Activated T-helper 1 cell treated with anti-CD3 and anti-CD28 coated beads, Interleukin-2, amount 50 U/mL, for 16 hours (primary cell): ENCODE data around the gene R3HDM4.
A peak's percentile ranks its signal among the peaks of the same experiment; 100 is the strongest.

Experiments
- DNase-seq, 2 donors: peaks; one replicate each; pipeline ENCODE4 v3.0.0-alpha.2; 2020; ENCODE audit warnings: low read depth in 1 of 2, low spot score in 1 of 2

R3HDM4 gene

GRCh38 chr19:947707-948539 is 34.9 kb upstream of the R3HDM4 start:
- no peak for DNase-seq

GRCh38 chr19:947090-947706 is 34.2 kb upstream of the R3HDM4 start:
- DNase-seq: no peak

GRCh38 chr19:945401-946252 is 32.6 kb upstream of the R3HDM4 start:
- no peak for DNase-seq

- DNase-seq: no peak
Measured at GRCh38 chr19:944663-945241, 31.7 kb upstream of the R3HDM4 start.

- no peak for DNase-seq
Measured at GRCh38 chr19:944171-944567, 31.1 kb upstream of the R3HDM4 start.

- DNase-seq: no peak
Measured at GRCh38 chr19:943551-944170, 30.6 kb upstream of the R3HDM4 start.

- no peak for DNase-seq
Measured at GRCh38 chr19:942133-942645, 29.2 kb upstream of the R3HDM4 start.

DNA sequence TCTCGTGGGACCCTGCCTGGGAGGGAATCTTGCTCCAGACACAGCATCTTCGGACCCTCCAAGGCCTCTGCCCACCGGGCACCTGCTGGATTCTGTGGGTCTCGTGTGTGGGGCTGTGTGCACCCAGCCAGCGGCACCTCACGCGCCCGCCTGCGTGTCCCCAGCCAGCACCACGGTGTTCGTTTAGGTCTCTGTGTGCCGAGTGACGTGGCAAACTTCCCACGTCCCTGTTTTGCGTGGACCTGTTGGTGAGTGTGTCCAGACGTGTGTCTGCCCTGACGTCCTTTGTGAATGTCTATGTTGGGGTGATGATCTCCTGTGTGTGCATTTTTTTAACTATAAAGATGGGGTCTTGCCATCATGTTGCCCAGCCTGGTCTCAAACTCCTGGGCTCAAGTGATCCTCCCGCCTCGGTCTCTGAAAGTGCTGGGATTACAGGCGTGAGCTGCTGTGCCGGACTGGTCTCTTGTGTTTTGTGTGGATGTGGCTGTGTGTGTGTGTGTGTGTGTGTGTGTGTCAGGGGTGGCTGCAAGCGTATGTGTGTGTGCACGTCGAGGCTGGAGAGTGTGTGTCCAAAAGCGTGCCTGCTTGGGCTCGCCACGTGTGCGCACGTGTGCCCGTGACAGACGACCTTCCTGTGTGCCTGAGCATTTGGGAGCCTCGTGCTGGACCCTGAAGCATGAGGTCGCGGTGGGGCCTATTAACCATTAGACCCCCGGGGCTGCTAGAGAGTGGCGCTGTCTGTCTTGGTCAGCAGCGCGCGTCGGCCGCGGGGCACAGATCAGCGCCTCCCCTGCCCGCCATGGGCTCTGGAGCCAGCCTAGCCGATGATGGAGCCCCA is 28.5 kb upstream of the R3HDM4 start:
- DNase-seq: no peak

GRCh38 chr19:940591-941291 is 27.7 kb upstream of the R3HDM4 start:
- DNase-seq: peak; percentile 36 to 54

- DNase-seq: no peak
Measured at GRCh38 chr19:939922-940321, 26.9 kb upstream of the R3HDM4 start.

- DNase-seq: no peak
Measured at GRCh38 chr19:939439-939838, 26.4 kb upstream of the R3HDM4 start.

- DNase-seq: no peak
Measured at GRCh38 chr19:938233-938923, 25.4 kb upstream of the R3HDM4 start.

GRCh38 chr19:937259-937694 is 24.3 kb upstream of the R3HDM4 start:
- no peak for DNase-seq

GRCh38 chr19:936175-936546 is 23.1 kb upstream of the R3HDM4 start:
- no peak for DNase-seq

- no peak for DNase-seq
Measured at GRCh38 chr19:934865-935479, 22.0 kb upstream of the R3HDM4 start.

GRCh38 chr19:934197-934840 is 21.3 kb upstream of the R3HDM4 start:
- no peak for DNase-seq

GRCh38 chr19:933553-933882 is 20.5 kb upstream of the R3HDM4 start:
- DNase-seq: no peak
